HG03442 (cell line): ENCODE data around the gene SERPINB2.
A peak's percentile ranks its signal among the peaks of the same experiment; 100 is the strongest.

Source experiments
- ATAC-seq: cut with Tn5 transposase; IDR thresholded peaks from one replicate; pipeline ENCODE4 v1.9.1; 2021; ENCODE audit warnings: mild to moderate bottlenecking, moderate library complexity; ENCODE audit not compliant: unreplicated experiment

Gene SERPINB2

GRCh38 chr18:63887424-63887823 is at the start of gene SERPINB2:
Gene SERPINB2, plus strand, starts transcription at chr18:63887705. Its CDS starts 3,740 bp downstream, at chr18:63891445.
- ATAC-seq = no peak

GRCh38 chr18:63843008-63843407 is 44.5 kb upstream of the SERPINB2 start:
- no peak for ATAC-seq

- ATAC-seq = peak; percentile 51
These were observed 43.3 kb upstream of the SERPINB2 start for GRCh38 chr18:63844254-63844653.

GRCh38 chr18:63848159-63848558 is 39.3 kb upstream of the SERPINB2 start:
- peak; percentile 52 for ATAC-seq

GRCh38 chr18:63850020-63850419 is 37.5 kb upstream of the SERPINB2 start:
- peak; percentile 68 for ATAC-seq

GRCh38 chr18:63850636-63851035 is 36.9 kb upstream of the SERPINB2 start:
- no peak for ATAC-seq

GRCh38 chr18:63858456-63858855 is 29.0 kb upstream of the SERPINB2 start:
- ATAC-seq = no peak

- ATAC-seq = no peak
These were observed 27.6 kb upstream of the SERPINB2 start for GRCh38 chr18:63859781-63860475.

GRCh38 chr18:63860531-63860930 is 27.0 kb upstream of the SERPINB2 start:
- ATAC-seq = no peak

GRCh38 chr18:63867368-63868125 is 20.0 kb upstream of the SERPINB2 start:
- ATAC-seq = no peak

- no peak for ATAC-seq
These were observed 19.0 kb upstream of the SERPINB2 start for GRCh38 chr18:63868546-63868945.

GRCh38 chr18:63869374-63869773 is 18.1 kb upstream of the SERPINB2 start:
- no peak for ATAC-seq

- ATAC-seq = no peak
These were observed 17.7 kb upstream of the SERPINB2 start for GRCh38 chr18:63869851-63870250.

- ATAC-seq = no peak
These were observed 15.7 kb upstream of the SERPINB2 start for GRCh38 chr18:63871836-63872235.

- ATAC-seq = no peak
These were observed 14.9 kb upstream of the SERPINB2 start for GRCh38 chr18:63872586-63872985.

- ATAC-seq = no peak
These were observed 9.2 kb upstream of the SERPINB2 start for GRCh38 chr18:63878343-63878742.

GRCh38 chr18:63878925-63879324 is 8.6 kb upstream of the SERPINB2 start:
- ATAC-seq = no peak

- no peak for ATAC-seq
These were observed 7.8 kb upstream of the SERPINB2 start for GRCh38 chr18:63879709-63880108.

GRCh38 chr18:63881851-63882250 is 5.7 kb upstream of the SERPINB2 start:
- no peak for ATAC-seq

- ATAC-seq = no peak
These were observed 5.0 kb upstream of the SERPINB2 start for GRCh38 chr18:63882333-63883141.

- no peak for ATAC-seq
These were observed 3.9 kb upstream of the SERPINB2 start for GRCh38 chr18:63883617-63884016.
